NT2/D1 (cell line): ENCODE measurements around the gene SH3D19.

Experiments used
- SUZ12 ChIP-seq: IDR thresholded peaks from 2 replicates; pipeline ENCODE4 v1.6.1; 2011; ENCODE audit not compliant: insufficient read length, insufficient read depth; ENCODE audit errors: extremely low read depth
- YY1 ChIP-seq: IDR thresholded peaks from 2 replicates; pipeline ENCODE4 v1.6.1; 2011; ENCODE audit not compliant: insufficient read length, insufficient read depth

GRCh38 chr4:151198748-151199147 lies 126.7 kb downstream of the SH3D19 start:
- no peak for TF ChIP-seq YY1
- no peak for TF ChIP-seq SUZ12
